GM20000 (cell line): Measurements from ENCODE around the gene SETD6.

Source experiments
- DNase-seq: peaks from one replicate; pipeline ENCODE4 v3.0.0; 2012; ENCODE audit warnings: low spot score
- TF ChIP-seq, protein P1 (sequence below): IDR thresholded peaks from 2 replicates; pipeline ENCODE4 v1.5.1; 2012; ENCODE audit warnings: mild to moderate bottlenecking, control low read depth; ENCODE audit errors: extremely low read depth, missing control alignments

Gene SETD6

DNA sequence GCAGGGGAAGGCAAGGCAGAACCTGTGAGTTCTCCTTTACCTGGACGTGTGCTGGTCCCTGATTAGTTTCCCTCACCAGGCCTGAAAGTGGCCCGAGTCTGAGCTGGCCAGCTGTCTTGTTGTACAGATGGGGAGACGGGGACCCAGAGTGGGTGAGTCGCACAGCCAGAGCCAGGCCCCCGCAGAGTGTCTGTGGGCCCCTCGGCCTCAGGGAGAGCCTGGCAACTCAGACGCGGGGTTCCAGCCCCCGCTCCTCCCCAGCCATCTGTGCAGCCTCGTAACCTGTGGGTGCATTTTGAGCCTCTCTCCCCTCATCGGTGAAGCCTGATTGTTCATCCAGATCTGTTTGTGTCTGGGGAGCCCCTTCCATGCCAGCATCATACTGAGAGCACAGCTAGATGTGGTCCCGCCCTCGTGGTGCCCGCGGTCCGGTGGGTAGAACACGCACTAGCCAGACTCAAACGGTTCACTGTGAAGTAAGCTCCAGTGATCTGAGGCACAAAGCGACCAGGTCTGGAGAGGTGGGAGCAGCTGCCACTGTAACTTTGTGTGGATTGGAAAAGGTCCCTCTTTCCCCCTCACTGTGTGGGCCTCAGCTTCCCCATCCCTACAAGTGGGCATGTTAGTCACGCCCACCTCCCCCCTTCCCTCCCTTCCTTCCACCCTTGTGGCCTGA is 21.4 kb upstream of the SETD6 start:
- no peak for DNase-seq
- TF ChIP-seq, protein P1, sequence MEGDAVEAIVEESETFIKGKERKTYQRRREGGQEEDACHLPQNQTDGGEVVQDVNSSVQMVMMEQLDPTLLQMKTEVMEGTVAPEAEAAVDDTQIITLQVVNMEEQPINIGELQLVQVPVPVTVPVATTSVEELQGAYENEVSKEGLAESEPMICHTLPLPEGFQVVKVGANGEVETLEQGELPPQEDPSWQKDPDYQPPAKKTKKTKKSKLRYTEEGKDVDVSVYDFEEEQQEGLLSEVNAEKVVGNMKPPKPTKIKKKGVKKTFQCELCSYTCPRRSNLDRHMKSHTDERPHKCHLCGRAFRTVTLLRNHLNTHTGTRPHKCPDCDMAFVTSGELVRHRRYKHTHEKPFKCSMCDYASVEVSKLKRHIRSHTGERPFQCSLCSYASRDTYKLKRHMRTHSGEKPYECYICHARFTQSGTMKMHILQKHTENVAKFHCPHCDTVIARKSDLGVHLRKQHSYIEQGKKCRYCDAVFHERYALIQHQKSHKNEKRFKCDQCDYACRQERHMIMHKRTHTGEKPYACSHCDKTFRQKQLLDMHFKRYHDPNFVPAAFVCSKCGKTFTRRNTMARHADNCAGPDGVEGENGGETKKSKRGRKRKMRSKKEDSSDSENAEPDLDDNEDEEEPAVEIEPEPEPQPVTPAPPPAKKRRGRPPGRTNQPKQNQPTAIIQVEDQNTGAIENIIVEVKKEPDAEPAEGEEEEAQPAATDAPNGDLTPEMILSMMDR = no peak

GRCh38 chr16:58494981-58495520 is 20.3 kb upstream of the SETD6 start:
- DNase-seq = peak; percentile 88

DNA sequence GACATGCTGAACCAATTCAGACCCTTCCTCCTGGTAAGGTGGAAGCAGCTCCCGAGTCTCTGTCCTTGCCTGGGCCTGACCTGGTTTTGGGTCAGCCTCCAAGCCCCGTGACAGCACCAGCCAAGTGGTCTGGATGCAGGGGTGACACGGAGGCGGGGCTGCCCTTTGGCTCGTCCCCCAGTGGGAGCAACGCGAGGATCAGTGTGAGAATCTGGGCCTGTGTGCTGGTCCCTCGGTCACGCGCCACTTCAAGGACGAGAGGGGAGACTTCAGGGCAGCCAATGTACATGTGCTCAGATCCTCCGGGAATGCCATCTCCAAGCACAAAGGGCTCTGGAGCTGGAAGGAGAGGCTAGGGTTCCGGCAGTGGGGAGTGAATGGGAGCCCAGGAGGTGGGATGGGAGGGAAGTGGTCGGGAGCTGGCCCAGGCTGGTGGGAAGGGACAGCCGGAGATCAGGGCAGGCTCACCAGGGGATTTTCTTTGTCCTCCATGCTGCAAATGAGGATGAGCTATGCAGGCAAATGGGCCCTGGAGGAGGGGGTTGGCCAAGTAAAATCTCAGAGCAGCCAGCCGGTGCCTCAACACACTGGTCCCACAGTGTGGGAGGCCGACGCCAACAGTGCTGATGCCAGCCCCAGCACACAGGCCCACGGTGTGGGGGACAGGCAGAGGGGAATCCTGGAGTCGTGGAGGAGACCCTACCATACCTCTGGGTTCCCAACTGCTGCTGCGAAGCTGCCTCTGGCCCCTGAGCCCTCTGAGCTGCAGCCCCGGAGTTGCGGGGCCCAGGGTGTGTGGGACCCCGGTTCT is 19.6 kb upstream of the SETD6 start:
- TF ChIP-seq, protein P1 = no peak
- no peak for DNase-seq

More at GRCh38 chr16:58494981-58495520, 20.3 kb upstream of the SETD6 start:
- TF ChIP-seq, protein P1 = peak; percentile 51

DNA sequence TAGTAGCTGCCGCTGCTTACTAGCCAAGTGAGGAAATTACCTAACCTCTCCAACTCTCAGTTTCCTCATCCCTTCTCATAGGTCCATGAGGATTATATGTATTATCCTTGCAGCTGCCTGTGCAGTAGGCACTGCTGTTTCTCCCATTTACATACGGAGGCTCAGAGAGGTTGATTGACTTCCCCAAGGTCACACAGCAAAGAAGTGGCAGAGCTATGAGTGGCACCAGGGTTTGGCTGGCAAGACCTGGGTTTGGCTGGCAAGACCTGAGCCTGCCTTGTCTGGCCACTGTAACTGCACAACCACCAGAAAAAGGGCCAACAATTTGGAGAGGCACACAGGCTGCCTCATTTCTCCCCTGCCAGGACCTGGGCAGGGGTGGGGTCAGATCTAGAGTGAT is 17.8 kb upstream of the SETD6 start:
- DNase-seq = no peak
- TF ChIP-seq, protein P1 = no peak

DNA sequence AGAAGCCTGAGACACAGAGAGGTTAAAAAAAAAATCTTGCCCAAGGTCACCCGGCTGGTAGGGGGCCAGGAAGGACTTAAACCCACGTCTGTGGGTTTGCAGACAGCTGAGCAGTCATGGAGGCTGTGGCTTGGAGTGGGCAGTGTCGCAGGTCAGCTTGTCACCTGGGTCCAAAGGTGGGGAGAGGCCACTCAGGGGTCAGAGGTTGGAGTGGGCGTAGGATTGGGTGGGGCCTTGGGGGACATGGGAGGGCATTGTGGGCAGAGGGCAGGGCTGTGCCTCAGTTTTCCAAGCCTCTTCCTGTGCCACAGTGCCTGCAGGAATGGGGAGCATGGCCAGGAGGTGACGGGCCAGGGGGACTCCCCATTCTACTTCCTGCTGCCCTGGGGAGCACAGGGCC is 17.4 kb upstream of the SETD6 start:
- TF ChIP-seq, protein P1 = no peak
- no peak for DNase-seq

DNA sequence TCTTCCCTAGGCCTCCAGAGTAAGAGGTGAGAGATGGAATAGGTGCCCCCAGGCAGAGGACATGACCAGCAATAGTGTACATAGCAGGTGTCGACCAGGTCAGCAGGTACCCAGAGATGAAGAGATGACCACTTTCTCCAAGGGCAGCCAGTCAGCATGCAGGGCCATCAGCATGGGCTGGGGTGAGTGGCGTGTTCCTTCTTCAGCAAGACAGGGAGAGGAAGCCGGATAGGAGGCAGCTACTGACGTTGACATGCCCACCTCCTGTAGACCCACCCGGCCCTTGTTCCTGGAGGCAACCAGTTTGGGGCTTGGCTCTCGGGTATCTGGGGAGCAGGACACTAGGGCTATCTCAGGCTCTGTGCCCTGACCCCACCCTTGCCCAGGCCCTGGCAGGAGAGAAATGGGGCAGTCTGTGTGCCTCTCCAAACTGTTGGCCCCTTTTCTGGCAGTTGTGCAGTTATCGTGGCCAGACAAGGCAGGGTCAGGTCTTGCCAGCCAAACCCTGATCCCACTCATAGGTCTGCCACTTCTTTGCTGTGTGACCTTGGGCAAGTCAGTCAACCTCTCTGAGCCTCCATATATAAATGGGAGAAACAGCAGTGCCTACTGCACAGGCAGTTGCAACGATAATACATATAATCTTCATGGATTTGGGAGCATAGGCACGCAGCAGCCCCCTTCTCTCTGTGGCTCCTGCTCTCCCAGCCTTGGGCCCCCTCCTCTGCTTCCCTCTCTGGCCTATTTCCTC is 16.8 kb upstream of the SETD6 start:
- TF ChIP-seq, protein P1 = no peak
- DNase-seq = no peak
